Ishikawa (cell line): ENCODE measurements around the gene KCNC1.

Source experiments
- CEBPB ChIP-seq: IDR thresholded peaks from 2 replicates; pipeline ENCODE4 v1.6.1; 2012
- CREB1 ChIP-seq: IDR thresholded peaks from 2 replicates; pipeline ENCODE4 v1.6.1; 2012; ENCODE audit warnings: low read depth
- EGR1 ChIP-seq: IDR thresholded peaks from 2 replicates; pipeline ENCODE4 v1.6.1; 2012
- EP300 ChIP-seq: IDR thresholded peaks from 2 replicates; pipeline ENCODE4 v1.6.1; 2012; ENCODE audit warnings: borderline replicate concordance
- FOXM1 ChIP-seq: IDR thresholded peaks from 2 replicates; pipeline ENCODE4 v1.6.1; 2012; ENCODE audit warnings: low read depth, borderline replicate concordance
- NFIC ChIP-seq: IDR thresholded peaks from 2 replicates; pipeline ENCODE4 v1.6.1; 2012
- RAD21 ChIP-seq: IDR thresholded peaks from 2 replicates; pipeline ENCODE4 v1.6.1; 2012; ENCODE audit warnings: low read depth
- TAF1 ChIP-seq: IDR thresholded peaks from 2 replicates; pipeline ENCODE4 v1.6.1; 2012; ENCODE audit warnings: low read depth, mild to moderate bottlenecking
- TCF12 ChIP-seq: IDR thresholded peaks from 2 replicates; pipeline ENCODE4 v1.6.1; 2012; ENCODE audit warnings: low read depth
- TEAD4 ChIP-seq: IDR thresholded peaks from 2 replicates; pipeline ENCODE4 v1.6.1; 2012
- YY1 ChIP-seq: IDR thresholded peaks from 2 replicates; pipeline ENCODE4 v1.6.1; 2012; ENCODE audit warnings: low read depth
- ZBTB7A ChIP-seq: IDR thresholded peaks from 2 replicates; pipeline ENCODE4 v1.6.1; 2012; ENCODE audit warnings: low read depth
- TF ChIP-seq, protein P1 (sequence below): IDR thresholded peaks from 2 replicates; pipeline ENCODE4 v1.6.1; 2012
- TF ChIP-seq, protein P2 (sequence below): IDR thresholded peaks from 2 replicates; pipeline ENCODE4 v1.6.1; 2012; ENCODE audit warnings: low read depth, mild to moderate bottlenecking
- TF ChIP-seq, protein P3 (sequence below): IDR thresholded peaks from 2 replicates; pipeline ENCODE4 v1.6.1; 2012

The KCNC1 gene

DNA sequence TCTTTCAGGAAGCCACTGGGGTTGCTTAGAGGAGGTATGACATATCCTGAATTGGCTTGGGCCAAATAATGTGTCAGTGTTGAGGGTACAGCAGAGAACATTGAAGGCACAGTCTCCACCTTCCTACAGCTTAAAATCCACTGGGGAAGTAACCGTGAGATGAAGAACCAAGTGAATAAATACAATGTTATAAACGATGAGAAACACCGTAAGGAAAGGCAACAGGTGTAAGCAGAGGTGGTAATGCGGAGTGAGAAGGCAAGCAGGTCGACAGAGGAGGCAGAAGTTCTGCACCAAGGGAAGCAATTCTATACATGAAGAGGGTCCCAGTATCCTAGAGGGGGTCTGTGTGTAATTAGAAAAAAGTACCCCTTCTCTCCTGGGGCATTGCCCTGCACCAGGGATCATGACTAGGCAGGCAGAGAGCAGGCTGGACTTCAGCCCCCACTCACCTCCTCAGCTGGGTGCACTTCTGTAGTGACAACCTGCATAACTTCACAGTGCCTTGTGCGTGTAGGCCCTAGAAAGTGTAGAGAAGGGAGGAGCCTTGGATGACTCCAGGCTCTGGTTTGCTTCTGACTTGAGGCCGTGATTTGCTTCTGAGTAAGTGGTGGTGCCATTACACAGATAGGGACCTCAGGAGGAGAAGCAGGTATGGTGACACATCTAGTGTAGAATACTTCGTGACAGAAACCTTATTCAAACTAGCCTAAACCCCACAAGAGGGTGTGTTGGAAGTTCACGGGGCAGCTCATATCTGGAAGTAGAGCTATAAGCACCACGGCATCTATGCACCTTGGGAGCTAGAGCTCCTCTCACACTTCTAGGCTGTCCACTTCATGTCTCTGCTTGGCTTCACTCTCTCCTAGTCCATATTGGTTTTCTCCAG, 10.3 kb upstream of the KCNC1 start:
- TF ChIP-seq YY1 = no peak
- no peak for TF ChIP-seq ZBTB7A
- TF ChIP-seq, protein P1, sequence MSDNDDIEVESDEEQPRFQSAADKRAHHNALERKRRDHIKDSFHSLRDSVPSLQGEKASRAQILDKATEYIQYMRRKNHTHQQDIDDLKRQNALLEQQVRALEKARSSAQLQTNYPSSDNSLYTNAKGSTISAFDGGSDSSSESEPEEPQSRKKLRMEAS = no peak
- TF ChIP-seq CREB1 = no peak
- no peak for TF ChIP-seq TEAD4
- no peak for TF ChIP-seq NFIC
- no peak for TF ChIP-seq EP300
- TF ChIP-seq TCF12 = no peak
- no peak for TF ChIP-seq TAF1
- TF ChIP-seq RAD21 = no peak
- no peak for TF ChIP-seq FOXM1
- TF ChIP-seq EGR1 = no peak

DNA sequence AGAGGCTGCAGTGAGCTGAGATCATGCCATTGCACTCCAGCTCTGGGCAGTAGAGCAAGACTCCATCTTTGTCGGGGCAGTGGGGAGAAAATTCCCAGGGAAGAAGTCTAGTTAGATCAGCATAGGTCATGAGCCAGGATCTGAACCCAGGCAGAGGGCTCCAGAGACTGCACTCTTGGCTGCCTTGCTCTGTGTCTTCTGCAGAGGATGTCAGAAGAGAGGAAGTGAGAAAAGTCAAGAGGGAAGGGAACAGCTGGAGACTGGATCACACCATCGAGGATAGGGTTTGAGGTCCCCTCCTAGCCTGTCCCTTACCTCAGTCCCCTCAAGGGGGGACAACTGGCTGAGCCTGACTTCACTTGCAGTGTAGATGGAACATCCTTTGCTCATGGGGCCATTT, 9.4 kb upstream of the KCNC1 start:
- TF ChIP-seq EP300 = no peak
- TF ChIP-seq TCF12 = no peak
- TF ChIP-seq YY1 = no peak
- TF ChIP-seq TEAD4 = no peak
- TF ChIP-seq FOXM1 = no peak
- no peak for TF ChIP-seq ZBTB7A
- TF ChIP-seq, protein P1 = no peak
- no peak for TF ChIP-seq EGR1
- no peak for TF ChIP-seq CEBPB
- no peak for TF ChIP-seq NFIC
- TF ChIP-seq, protein P2, sequence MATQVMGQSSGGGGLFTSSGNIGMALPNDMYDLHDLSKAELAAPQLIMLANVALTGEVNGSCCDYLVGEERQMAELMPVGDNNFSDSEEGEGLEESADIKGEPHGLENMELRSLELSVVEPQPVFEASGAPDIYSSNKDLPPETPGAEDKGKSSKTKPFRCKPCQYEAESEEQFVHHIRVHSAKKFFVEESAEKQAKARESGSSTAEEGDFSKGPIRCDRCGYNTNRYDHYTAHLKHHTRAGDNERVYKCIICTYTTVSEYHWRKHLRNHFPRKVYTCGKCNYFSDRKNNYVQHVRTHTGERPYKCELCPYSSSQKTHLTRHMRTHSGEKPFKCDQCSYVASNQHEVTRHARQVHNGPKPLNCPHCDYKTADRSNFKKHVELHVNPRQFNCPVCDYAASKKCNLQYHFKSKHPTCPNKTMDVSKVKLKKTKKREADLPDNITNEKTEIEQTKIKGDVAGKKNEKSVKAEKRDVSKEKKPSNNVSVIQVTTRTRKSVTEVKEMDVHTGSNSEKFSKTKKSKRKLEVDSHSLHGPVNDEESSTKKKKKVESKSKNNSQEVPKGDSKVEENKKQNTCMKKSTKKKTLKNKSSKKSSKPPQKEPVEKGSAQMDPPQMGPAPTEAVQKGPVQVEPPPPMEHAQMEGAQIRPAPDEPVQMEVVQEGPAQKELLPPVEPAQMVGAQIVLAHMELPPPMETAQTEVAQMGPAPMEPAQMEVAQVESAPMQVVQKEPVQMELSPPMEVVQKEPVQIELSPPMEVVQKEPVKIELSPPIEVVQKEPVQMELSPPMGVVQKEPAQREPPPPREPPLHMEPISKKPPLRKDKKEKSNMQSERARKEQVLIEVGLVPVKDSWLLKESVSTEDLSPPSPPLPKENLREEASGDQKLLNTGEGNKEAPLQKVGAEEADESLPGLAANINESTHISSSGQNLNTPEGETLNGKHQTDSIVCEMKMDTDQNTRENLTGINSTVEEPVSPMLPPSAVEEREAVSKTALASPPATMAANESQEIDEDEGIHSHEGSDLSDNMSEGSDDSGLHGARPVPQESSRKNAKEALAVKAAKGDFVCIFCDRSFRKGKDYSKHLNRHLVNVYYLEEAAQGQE = no peak
- TF ChIP-seq TAF1 = no peak
- no peak for TF ChIP-seq CREB1
- TF ChIP-seq, protein P3, sequence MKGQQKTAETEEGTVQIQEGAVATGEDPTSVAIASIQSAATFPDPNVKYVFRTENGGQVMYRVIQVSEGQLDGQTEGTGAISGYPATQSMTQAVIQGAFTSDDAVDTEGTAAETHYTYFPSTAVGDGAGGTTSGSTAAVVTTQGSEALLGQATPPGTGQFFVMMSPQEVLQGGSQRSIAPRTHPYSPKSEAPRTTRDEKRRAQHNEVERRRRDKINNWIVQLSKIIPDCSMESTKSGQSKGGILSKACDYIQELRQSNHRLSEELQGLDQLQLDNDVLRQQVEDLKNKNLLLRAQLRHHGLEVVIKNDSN = no peak
- TF ChIP-seq RAD21 = no peak

DNA sequence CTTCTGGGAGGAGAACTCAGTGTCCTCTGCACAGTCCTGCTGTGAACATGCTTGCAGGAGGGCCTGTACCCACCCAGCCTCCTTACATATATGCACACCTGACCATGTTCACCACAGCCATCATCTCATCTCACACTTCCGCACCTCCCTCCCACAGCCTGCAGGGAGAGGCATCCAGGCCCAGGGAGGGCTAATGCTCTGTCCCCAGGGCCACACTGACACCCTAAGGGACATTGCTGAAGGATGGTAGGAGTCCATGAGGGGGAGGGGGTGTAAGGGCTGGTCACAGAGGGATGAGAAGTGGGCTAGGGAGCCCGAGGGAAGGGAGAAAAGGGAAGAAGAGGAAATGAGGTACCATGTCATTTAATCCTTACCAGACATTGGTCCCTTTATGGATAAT, 4.4 kb upstream of the KCNC1 start:
- TF ChIP-seq CREB1 (no peak), EGR1 (no peak), CEBPB (no peak), NFIC (no peak), TAF1 (no peak), EP300 (no peak), TEAD4 (no peak), RAD21 (no peak), TCF12 (no peak), ZBTB7A (no peak), YY1 (no peak), FOXM1 (no peak)
- TF ChIP-seq, protein P3 = no peak
- TF ChIP-seq, protein P2 = no peak
- TF ChIP-seq, protein P1 = no peak

DNA sequence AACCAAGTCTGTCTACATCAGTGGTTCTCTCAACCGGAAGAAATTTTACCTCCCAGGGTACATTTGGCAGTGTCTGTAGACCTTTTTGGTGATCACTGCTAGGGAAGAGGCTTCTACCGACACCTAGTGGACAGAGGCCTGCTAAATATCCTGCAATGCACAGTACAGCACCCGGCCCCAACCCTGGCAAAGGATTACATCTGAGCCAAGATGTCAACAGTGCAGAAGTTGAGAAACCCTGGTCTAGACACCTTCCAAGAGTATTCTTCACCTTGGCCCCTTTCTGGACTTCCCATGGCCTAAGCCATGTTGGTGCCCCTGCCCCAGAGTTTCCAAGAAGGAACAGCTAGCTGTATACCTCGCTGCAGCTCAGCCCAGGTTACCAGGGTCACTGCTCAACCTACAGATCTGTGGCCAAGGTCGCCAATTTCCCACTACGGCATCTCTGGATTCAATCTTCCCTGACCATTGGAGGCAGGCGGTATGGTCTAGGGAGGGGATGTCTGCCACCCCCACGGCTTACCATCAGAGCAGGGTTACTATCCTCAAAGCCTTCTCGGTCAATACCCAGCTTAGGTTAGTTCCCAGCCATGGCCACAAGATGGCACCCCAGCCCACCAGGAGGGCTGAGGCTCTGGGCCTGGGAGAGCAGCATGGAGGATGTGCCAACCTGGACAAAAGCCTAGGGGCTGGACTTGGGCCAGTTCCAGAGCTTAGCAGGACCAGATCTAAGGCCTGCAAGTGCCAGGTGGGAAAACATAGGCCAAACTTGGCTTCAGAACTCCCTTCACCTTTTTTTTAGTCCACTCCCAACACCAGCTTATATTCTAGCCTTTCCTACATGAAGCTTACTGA, 3.7 kb upstream of the KCNC1 start:
- TF ChIP-seq, protein P1 = 0 out of 2 replicates have a peak, but pooled peaks have one; percentile 25
- TF ChIP-seq TCF12 = no peak
- peak; percentile 80 for TF ChIP-seq NFIC
- 0 out of 2 replicates have a peak, but pooled peaks have one; percentile 38 for TF ChIP-seq YY1
- no peak for TF ChIP-seq TEAD4
- peak; percentile 96 for TF ChIP-seq RAD21
- TF ChIP-seq EGR1 = no peak
